Subcutaneous adipose tissue (tissue), 4 donors: Measurements from ENCODE around the gene SH3PXD2A. TPM values are rescaled to one million over a fixed set of nuclear protein-coding genes. Genes with fewer than 3 reads are reported as not detected.

ENCODE experiments used
- total RNA-seq, 4 donors: library from RNA; depleted of rRNA; stranded (reverse); fragments of >200 nt; gene quantifications; one replicate each; pipeline ENCODE4 v1.1.0, GENCODE V29; 2016
- TF ChIP-seq, protein P1 (sequence below): fragments of 450-650 bp; IDR thresholded peaks from one replicate; pipeline ENCODE4 v1.5.1; 2016; ENCODE audit warnings: low read depth, mild to moderate bottlenecking, control low read depth, antibody characterized with exemption, moderate library complexity

Gene SH3PXD2A
- total RNA-seq, 4 donors from 2014 or later = 13.0 to 23.6 (median 18.7) TPM

DNA sequence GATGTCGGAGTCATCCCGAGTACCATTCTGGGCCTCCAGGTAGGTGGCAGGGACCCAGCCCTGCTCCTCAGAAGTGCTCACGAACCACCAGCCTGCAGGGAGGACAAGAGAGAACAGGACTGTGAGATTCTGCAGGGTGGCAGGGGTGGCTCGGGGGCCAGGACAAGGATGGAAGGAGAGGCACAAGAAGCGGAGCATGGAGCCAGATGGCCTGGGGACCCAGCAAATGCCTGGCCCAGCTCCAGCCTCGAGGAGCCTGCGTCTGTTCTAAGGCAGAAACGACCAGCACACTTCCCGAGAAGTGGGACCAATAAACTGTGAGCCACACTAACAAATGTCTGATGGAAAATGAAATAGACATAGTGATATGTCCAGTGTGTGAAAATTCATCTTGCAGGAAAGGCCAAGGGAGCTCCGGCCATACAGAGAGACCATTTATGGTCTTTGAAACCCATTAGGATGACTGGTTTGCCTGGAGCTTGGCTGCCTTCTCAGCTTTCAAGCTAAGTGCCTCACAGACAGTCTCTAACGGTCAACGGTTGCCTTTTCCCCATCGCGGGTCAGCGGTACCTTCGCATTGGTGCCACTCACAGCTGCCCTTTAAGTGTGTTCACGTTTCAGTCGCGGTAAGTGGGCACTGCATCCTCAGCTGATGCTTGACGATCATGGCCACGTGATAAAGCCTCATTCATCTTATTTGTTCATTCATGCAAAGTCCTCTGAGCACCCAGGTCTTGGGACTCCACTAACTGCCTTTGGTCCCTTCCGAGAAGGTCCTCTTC, 228.1 kb downstream of the SH3PXD2A start:
- TF ChIP-seq, protein P1, sequence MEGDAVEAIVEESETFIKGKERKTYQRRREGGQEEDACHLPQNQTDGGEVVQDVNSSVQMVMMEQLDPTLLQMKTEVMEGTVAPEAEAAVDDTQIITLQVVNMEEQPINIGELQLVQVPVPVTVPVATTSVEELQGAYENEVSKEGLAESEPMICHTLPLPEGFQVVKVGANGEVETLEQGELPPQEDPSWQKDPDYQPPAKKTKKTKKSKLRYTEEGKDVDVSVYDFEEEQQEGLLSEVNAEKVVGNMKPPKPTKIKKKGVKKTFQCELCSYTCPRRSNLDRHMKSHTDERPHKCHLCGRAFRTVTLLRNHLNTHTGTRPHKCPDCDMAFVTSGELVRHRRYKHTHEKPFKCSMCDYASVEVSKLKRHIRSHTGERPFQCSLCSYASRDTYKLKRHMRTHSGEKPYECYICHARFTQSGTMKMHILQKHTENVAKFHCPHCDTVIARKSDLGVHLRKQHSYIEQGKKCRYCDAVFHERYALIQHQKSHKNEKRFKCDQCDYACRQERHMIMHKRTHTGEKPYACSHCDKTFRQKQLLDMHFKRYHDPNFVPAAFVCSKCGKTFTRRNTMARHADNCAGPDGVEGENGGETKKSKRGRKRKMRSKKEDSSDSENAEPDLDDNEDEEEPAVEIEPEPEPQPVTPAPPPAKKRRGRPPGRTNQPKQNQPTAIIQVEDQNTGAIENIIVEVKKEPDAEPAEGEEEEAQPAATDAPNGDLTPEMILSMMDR = no peak

DNA sequence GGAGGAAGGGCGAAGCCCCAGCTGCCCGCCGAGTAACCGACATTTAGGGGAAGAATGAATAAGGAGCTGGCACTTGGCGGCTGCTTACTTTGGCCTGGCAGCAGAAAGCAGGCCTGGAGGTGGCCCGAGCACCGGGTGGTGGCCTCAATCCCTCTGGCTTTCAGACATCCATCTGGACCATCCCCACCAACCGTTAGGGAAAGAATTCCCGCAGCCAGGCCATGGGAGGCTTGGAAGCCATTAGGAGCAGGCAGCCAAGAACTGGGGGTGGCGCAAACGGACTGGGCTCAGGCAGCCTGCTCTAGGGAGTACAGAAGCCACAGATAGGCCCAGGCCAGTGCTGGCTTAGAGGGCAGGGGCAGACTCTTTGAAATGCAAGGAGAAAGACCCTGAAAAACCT, 229.2 kb downstream of the SH3PXD2A start:
- TF ChIP-seq, protein P1 = no peak

DNA sequence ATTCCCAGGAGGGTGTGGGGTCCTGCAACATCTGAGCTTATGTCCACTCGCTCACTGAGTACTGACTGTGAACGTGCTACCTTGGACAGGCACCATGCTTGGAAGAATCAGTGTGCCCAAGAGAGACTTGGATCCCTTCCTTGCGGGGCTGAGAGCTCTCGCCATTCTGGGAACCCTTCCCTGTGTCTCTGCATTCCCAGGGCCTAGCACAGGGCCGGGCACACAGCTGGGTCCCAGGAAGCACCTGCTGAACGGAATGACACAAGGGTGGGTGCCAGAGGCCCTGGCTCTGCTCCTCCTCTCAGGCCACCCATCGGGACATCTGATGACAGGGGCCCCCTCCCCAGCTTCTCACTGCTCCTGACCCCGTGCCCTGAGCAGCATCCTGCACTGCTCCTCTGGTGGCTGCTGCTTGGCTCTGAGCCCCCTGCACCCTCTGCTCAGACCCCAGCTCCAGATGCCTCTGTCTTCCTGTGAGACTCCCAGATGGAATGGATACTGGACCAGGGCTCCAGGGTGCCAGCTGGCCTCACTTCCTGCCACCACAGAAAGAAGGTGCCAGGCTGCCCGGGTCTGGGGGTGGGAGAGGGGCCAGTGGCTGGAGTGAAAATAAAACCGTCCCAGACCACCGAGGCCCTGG, 232.3 kb downstream of the SH3PXD2A start:
- TF ChIP-seq, protein P1 = no peak

DNA sequence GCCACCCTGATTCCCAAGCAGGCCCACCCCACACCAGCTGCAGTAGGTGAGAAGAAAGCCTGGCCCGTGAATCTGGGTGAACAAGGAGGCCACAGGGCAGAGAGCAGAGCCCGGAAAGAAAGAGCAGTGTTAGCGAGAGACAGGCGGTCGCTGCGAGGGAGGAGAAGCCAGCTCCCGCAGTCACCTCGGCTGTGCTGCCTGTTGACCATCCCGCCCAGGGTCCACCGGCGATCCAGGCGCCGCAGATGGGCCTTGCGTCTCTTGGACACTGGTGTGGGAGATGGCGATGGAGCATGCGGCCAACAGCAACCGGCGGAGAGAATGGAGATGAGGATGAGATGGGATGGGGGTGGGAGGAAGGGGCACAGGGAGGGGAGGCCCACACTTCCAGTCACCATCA, 233.1 kb downstream of the SH3PXD2A start:
- TF ChIP-seq, protein P1 = no peak

DNA sequence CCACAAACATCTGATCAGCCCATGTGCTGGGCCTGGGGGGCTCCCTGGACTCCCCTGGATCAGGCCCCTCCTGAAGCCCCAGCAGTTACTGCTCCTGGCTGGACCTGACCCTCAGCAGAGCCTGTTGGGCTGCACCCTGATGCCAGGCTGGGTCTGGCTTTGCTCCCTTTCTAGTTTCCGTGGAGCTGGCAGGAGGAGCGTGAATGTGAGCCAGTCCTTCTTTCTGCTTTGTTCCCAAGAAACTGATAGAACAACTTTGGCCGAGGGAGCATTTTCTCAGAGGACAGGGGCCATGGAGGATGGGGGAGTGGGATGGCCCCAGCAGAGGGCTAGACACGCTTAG, 233.6 kb downstream of the SH3PXD2A start:
- TF ChIP-seq, protein P1 = no peak

- TF ChIP-seq, protein P1 = no peak
Measured at GRCh38 chr10:103620891-103621782, 234.2 kb downstream of the SH3PXD2A start.

DNA sequence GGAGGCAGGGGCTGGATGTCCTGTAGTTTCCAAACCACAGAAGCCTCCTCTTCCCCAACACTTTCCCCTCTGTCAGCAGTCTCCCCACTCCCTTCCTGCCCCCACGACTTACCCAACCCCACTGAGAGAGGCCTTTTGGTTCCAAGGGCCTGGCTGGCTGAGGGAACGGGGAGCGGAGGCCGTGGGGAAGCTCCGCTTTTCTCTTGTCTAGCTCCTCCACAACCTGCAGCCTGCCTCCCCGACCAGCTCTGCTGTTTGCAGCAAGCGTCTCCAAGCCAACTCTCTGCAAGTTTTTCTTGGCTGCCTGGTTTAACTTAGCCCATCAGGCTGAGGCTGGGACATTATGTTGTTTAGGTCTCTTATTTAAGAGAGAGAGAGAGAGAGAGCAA, 235.0 kb downstream of the SH3PXD2A start:
- TF ChIP-seq, protein P1 = no peak
